Measurements from ENCODE around the gene ABO.
"Not testable (repeated sequence)": the region's sequence is repeated elsewhere in the genome, so short reads cannot be mapped to it uniquely, and the experiment has no call there.

Gene ABO

GRCh38 chr9:133223159-133223756 lies 51.7 kb downstream of the ABO start:
- DNase-seq = not testable (repeated sequence)

- not testable (repeated sequence) for DNase-seq
Measured at GRCh38 chr9:133221994-133222393, 53.0 kb downstream of the ABO start.

- DNase-seq = no peak
Measured at GRCh38 chr9:133221177-133221809, 53.7 kb downstream of the ABO start.

GRCh38 chr9:133218049-133218975 lies 56.7 kb downstream of the ABO start:
- not testable (repeated sequence) for DNase-seq

GRCh38 chr9:133217333-133217988 lies 57.5 kb downstream of the ABO start:
- DNase-seq = not testable (repeated sequence)

GRCh38 chr9:133214276-133214675 lies 60.7 kb downstream of the ABO start:
- not testable (repeated sequence) for DNase-seq

- DNase-seq = no peak
Measured at GRCh38 chr9:133210609-133211008, 64.4 kb downstream of the ABO start.

GRCh38 chr9:133210202-133210532 lies 64.8 kb downstream of the ABO start:
- DNase-seq = no peak

- not testable (repeated sequence) for DNase-seq
Measured at GRCh38 chr9:133209327-133210201, 65.4 kb downstream of the ABO start.

GRCh38 chr9:133208880-133209300 lies 66.1 kb downstream of the ABO start, which contains the start of gene OBP2B:
Gene OBP2B (minus strand): TSS chr9:133209250. CDS start chr9:133209199, 51 bp downstream.
- DNase-seq = not testable (repeated sequence)

- DNase-seq = not testable (repeated sequence)
Measured at GRCh38 chr9:133208171-133208879, 66.7 kb downstream of the ABO start.

GRCh38 chr9:133207540-133208170 lies 67.3 kb downstream of the ABO start:
- no peak for DNase-seq

GRCh38 chr9:133207021-133207531 lies 67.9 kb downstream of the ABO start:
- DNase-seq = no peak

GRCh38 chr9:133205996-133206931 lies 68.7 kb downstream of the ABO start:
- DNase-seq = no peak

GRCh38 chr9:133205481-133205887 lies 69.5 kb downstream of the ABO start:
- not testable (repeated sequence) for DNase-seq
